HG03097 (cell line): ENCODE data around the gene CNNM1.

ENCODE experiments used
- ATAC-seq: cut with Tn5 transposase; IDR thresholded peaks from one replicate; pipeline ENCODE4 v1.9.1; 2021; ENCODE audit not compliant: unreplicated experiment, low FRiP score

The CNNM1 gene

GRCh38 chr10:99370993-99371392 is 41.8 kb downstream of the CNNM1 start:
- peak; percentile 86 for ATAC-seq

- ATAC-seq: no peak
These were observed 43.6 kb downstream of the CNNM1 start for GRCh38 chr10:99372546-99373271.

GRCh38 chr10:99374526-99374925 is 45.4 kb downstream of the CNNM1 start:
- no peak for ATAC-seq

GRCh38 chr10:99374972-99375371 is 45.8 kb downstream of the CNNM1 start:
- ATAC-seq: no peak

- ATAC-seq: no peak
These were observed 46.3 kb downstream of the CNNM1 start for GRCh38 chr10:99375426-99375825.

GRCh38 chr10:99382176-99382575 is 53.0 kb downstream of the CNNM1 start:
- no peak for ATAC-seq

- ATAC-seq: no peak
These were observed 57.9 kb downstream of the CNNM1 start for GRCh38 chr10:99387071-99387470.

- ATAC-seq: no peak
These were observed 58.4 kb downstream of the CNNM1 start for GRCh38 chr10:99387541-99387940.

- ATAC-seq: no peak
These were observed 60.7 kb downstream of the CNNM1 start for GRCh38 chr10:99389729-99390480.

GRCh38 chr10:99391346-99391745 is 62.2 kb downstream of the CNNM1 start:
- ATAC-seq: no peak

- ATAC-seq: no peak
These were observed 63.9 kb downstream of the CNNM1 start for GRCh38 chr10:99393036-99393435.

- no peak for ATAC-seq
These were observed 64.5 kb downstream of the CNNM1 start for GRCh38 chr10:99393683-99394082.

GRCh38 chr10:99394256-99394655 is 65.1 kb downstream of the CNNM1 start:
- ATAC-seq: no peak

GRCh38 chr10:99394761-99395386 is 65.7 kb downstream of the CNNM1 start:
- ATAC-seq: no peak

GRCh38 chr10:99395750-99396445 is 66.7 kb downstream of the CNNM1 start:
- no peak for ATAC-seq

GRCh38 chr10:99396471-99396870 is 67.3 kb downstream of the CNNM1 start:
- no peak for ATAC-seq

GRCh38 chr10:99399664-99400063 is 70.5 kb downstream of the CNNM1 start:
- ATAC-seq: no peak

GRCh38 chr10:99403674-99404073 is 74.5 kb downstream of the CNNM1 start:
- no peak for ATAC-seq

GRCh38 chr10:99406149-99406548 is 77.0 kb downstream of the CNNM1 start:
- no peak for ATAC-seq

GRCh38 chr10:99410146-99410545 is 81.0 kb downstream of the CNNM1 start:
- no peak for ATAC-seq

- ATAC-seq: no peak
These were observed 81.7 kb downstream of the CNNM1 start for GRCh38 chr10:99410876-99411275.
